Epithelial cell of proximal tubule (primary cell): Measurements from ENCODE around the gene GPBAR1. TPM values are rescaled to one million over a fixed set of nuclear protein-coding genes. Genes with fewer than 3 reads are reported as not detected.

ENCODE experiments used
- DNase-seq: peaks from one replicate; pipeline ENCODE4 v3.0.0-alpha.2; 2011; ENCODE audit warnings: low read depth
- H3K4me3 ChIP-seq: 2 replicates; pipeline ENCODE4 v1.5.1; 2011; ENCODE audit warnings: low read depth, mild to moderate bottlenecking, low read length
- total RNA-seq: library from RNA; depleted of rRNA; stranded (reverse); fragments of >200 nt; gene quantifications from 2 replicates; pipeline ENCODE4 v1.2.3, GENCODE V29; 2015
- TF ChIP-seq, protein P1 (sequence below): conservative IDR thresholded peaks from 2 replicates; pipeline ENCODE4 v1.5.1; 2012; ENCODE audit warnings: low read depth, mild to moderate bottlenecking, low read length

Gene GPBAR1
- total RNA-seq, 1 donor from 2014 or later, result 2.3 TPM

DNA sequence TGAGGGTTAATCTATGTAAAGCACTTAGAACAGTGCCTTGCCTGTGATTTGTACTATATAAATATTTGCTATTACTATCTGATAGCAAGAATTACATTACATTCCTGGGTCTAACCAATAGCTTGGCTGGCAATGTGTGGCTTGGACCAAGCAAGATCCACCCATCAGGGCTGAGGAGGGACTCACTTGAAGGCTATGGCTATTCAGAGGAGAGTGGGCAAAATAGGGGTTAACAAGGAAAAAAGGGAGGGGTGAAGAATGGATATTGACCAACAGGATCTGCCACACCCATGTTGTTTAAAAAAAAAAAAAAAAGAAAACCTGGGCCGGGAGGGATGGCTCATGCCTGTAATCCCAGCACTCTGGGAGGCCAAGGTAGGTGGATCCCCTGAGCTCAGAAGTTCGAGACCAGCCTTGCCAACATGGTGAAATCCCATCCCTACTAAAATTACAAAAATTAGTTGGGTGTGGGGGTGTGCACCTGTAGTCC lies 51.5 kb downstream of the GPBAR1 start:
- TF ChIP-seq, protein P1, sequence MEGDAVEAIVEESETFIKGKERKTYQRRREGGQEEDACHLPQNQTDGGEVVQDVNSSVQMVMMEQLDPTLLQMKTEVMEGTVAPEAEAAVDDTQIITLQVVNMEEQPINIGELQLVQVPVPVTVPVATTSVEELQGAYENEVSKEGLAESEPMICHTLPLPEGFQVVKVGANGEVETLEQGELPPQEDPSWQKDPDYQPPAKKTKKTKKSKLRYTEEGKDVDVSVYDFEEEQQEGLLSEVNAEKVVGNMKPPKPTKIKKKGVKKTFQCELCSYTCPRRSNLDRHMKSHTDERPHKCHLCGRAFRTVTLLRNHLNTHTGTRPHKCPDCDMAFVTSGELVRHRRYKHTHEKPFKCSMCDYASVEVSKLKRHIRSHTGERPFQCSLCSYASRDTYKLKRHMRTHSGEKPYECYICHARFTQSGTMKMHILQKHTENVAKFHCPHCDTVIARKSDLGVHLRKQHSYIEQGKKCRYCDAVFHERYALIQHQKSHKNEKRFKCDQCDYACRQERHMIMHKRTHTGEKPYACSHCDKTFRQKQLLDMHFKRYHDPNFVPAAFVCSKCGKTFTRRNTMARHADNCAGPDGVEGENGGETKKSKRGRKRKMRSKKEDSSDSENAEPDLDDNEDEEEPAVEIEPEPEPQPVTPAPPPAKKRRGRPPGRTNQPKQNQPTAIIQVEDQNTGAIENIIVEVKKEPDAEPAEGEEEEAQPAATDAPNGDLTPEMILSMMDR, result no peak

DNA sequence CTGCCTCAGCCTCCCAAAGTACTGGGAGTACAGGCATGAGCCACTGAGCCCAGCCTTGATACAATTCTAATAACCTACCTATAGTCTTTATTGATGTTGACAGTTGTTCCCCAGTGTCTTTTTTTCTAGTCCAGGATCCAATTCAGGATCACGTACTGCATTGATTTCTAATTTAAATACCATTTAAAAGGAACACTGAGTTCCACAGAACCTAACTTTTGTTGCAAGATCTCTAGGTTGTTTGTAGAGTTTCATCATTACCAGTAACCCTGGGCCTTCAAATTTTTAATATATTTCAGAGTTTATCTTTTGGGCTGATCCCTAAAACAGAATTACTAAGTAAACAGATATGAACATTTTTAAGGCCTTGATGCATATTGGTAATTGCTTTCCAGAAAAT lies 52.5 kb downstream of the GPBAR1 start:
- no peak for DNase-seq
- no peak overlapping the region for H3K4me3 ChIP-seq
- TF ChIP-seq, protein P1, result no peak

More for the DNA sequence above, 51.5 kb downstream of the GPBAR1 start:
- no peak for DNase-seq
- H3K4me3 ChIP-seq, result no peak overlapping the region

Other genes with a start within 250 kb of the GPBAR1 start
- not detected in 2 replicates for gene RUFY4, start 191.8 kb upstream of the GPBAR1 start, total RNA-seq
- gene CXCR2, start 135.0 kb upstream of the GPBAR1 start, total RNA-seq, result not detected in 2 replicates
- gene CXCR1, start 94.1 kb upstream of the GPBAR1 start, total RNA-seq, result not detected in 2 replicates
- 458 and 717 TPM in 2 replicates for gene ARPC2, start 43.8 kb upstream of the GPBAR1 start, total RNA-seq
- gene AAMP, start 9.1 kb downstream of the GPBAR1 start, total RNA-seq, result 119 and 173 TPM in 2 replicates
- gene PNKD, start 9.5 kb downstream of the GPBAR1 start, total RNA-seq, result 53.3 and 55.3 TPM in 2 replicates
- 109 and 165 TPM in 2 replicates for gene TMBIM1, start 31.5 kb downstream of the GPBAR1 start, total RNA-seq
- gene CATIP, start 95.8 kb downstream of the GPBAR1 start, total RNA-seq, result not detected in 2 replicates
- 0.22 TPM in 1 of 2 replicates, not detected in the other for gene SLC11A1, start 121.3 kb downstream of the GPBAR1 start, total RNA-seq
- 49.0 and 65.5 TPM in 2 replicates for gene CTDSP1, start 138.9 kb downstream of the GPBAR1 start, total RNA-seq
- gene VIL1, start 158.1 kb downstream of the GPBAR1 start, total RNA-seq, result not detected in 2 replicates